ENCODE measurements around the gene ELOVL2.

ELOVL2 gene

DNA sequence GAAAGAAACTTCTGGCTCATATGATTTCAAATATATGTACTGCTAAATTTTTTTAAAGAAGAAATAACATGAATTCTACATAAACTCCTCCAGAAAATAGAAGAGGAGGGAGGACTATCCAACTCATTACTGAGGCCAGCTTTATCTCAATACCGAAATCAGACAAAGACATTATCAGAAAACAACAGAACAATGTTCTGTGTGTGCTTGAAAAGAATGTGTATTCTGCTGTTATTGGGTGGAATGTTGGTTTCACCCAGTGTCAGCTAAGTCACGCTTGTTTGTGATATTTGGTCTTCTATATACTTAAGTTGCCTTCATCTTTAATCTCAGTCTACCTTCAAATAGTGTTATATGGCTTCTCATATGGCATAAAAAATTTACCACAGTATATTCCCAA lies 18.6 kb upstream of the ELOVL2 start:
- in situ Hi-C loops (cut with MboI; ENCODE audit: low pct_unique_long_range_greater_than_20kb, low sequenced_read_pairs) = loop anchor here (25.0 kb wide), 1 partner anchor 575 kb away; no protein-coding TSS in a partner anchor
- DNase-seq = no peak

DNA sequence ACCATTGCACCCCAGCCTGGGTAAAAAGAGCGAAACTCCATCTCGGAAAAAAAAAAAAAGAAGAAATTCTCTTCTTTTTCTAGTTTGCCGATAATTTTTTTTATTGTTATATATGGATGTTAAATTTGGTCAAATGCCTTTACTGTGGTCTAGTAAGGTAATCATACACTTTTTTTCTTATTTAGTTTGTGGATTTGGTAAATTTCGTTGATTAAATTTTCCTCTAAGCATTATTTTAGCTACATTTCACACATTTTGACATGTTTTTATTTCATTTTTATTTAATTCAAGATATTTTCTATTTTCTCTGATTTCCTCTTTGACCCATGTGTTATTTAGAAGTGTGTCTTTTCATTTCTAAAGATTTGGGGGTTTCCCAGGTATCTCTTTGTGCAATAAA lies 18.0 kb upstream of the ELOVL2 start:
- in situ Hi-C loops (cut with MboI; ENCODE audit: low pct_unique_long_range_greater_than_20kb, low sequenced_read_pairs) = loop anchor here (25.0 kb wide), 1 partner anchor 575 kb away; no protein-coding TSS in a partner anchor
- no peak for DNase-seq

DNA sequence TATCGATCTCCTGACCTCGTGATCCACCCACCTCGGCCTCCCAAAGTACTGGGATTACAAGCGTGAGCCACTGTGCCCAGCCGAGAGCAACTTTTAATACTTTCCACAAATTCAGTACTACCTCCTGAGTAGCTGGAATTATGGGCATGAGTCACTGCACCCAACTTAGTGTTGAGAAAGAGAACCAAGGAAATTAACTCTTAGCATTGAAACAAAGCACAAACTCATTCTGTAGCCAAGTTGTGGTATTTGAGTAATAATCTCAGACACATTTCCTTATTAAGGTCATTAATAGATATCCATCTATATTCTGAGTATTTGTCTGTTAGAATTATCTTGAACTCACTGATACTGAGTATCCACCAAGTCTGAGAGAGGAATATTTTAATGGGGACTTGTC lies 14.3 kb upstream of the ELOVL2 start:
- no peak for DNase-seq
- in situ Hi-C loops (cut with MboI; ENCODE audit: low pct_unique_long_range_greater_than_20kb, low sequenced_read_pairs) = loop anchor here (25.0 kb wide), 1 partner anchor 571 kb away; no protein-coding TSS in a partner anchor

DNA sequence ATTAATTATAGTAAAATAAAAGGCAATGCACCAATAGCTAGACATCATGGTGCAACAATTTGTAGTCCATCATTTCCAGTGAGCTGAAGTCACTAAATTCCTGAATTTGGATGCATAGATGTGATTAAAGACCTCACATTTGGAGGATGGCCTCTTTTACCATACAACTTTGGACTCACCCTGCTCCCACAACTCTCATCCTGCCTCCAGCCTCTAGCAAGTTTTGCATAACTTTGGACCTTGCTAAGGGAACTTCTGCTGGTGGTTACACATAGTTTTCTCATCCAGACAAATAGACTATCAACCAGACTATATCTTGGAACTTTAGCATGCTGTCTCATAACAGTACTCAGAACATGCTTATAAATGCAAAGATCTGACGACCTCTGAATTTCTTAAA lies 12.8 kb upstream of the ELOVL2 start:
- in situ Hi-C loops (cut with MboI; ENCODE audit: low pct_unique_long_range_greater_than_20kb, low sequenced_read_pairs) = loop anchor here (25.0 kb wide), 1 partner anchor 570 kb away; no protein-coding TSS in a partner anchor
- no peak for DNase-seq

DNA sequence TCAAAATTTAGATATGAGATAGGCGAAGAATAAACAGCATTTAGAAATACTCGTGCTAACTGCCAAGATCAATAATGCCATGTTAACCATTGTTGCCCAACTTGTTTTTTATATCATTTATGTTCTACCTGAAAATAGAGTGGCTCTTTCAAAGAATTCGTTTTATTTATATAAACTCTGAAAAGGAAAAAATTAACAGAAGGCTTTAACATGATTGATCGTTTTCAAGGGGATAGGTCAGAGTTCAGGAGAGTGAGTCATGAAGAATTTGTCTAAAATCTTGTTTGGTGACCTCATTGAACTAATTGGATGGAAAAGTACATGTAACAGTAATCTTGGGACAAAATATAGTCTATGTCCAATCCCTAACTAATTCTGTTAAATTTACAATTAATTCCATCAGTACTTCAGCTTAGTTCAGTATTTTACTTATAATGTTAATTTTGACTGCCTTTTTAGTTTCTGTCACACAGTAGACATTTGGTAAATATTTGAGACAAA lies 11.1 kb upstream of the ELOVL2 start:
- in situ Hi-C loops (cut with MboI; ENCODE audit: low pct_unique_long_range_greater_than_20kb, low sequenced_read_pairs) = loop anchor here (25.0 kb wide), 1 partner anchor 568 kb away; no protein-coding TSS in a partner anchor
- no peak for DNase-seq

DNA sequence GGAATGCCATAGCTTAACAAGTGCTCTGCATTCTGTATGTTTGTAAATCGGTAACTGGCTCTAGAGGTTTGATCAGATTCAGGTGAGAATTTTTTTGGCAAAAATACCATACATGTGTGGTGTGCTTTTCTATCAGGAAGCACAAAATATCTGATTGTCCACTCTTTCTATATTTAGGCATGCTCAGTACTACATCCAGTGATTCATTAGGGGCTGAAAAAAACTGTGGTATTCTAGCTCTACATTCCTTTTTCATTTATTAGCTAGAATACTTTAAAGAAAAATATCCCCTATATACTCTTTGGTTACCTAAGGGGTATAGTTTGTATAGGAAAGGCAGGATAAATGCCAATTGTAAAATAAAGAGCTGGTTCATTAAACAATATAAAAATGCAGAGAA lies 10.6 kb upstream of the ELOVL2 start:
- no peak for DNase-seq
- in situ Hi-C loops (cut with MboI; ENCODE audit: low pct_unique_long_range_greater_than_20kb, low sequenced_read_pairs) = loop anchor here (25.0 kb wide), 1 partner anchor 567 kb away; no protein-coding TSS in a partner anchor

DNA sequence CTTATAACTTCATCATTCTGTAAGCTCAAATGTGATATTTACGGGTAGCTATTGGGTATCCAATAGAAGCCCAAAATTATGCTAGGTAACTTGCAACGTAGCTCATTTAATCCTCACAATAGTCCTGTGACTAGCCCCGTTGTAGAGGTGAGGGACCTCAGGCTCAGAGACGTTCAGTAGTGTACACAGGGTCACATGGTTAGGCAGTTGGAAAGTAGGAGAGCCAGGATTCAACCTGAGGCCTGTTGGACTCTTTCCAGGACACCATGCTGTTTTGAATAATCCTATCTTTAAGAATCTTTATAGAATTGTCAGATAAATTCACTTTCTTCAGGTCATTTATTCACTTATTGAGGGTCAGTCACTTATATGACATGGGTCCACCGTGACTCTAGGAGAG lies 9.2 kb upstream of the ELOVL2 start:
- in situ Hi-C loops (cut with MboI; ENCODE audit: low pct_unique_long_range_greater_than_20kb, low sequenced_read_pairs) = loop anchor here (25.0 kb wide), 1 partner anchor 566 kb away; no protein-coding TSS in a partner anchor
- DNase-seq = no peak

DNA sequence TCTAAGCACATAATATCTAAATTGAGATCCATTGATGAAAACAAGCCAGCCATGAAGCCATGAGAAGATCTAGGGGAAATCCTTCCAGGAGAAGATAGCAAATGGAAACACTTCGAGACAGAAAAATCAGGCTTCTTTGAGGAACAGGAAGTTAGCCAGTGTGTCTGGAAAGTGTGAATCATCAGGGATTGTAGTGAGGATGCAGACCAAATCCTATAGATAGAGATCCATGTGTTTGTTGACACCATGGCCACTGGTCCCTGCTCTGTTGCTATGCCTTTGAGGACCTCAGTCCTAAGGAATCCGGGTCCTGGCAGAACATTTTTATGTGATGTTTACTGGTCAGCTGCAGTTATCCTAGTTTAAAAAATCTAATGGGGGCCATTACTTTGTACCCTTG lies 6.6 kb upstream of the ELOVL2 start:
- in situ Hi-C loops (cut with MboI; ENCODE audit: low pct_unique_long_range_greater_than_20kb, low sequenced_read_pairs) = loop anchor here (25.0 kb wide), 1 partner anchor 563 kb away; no protein-coding TSS in a partner anchor
- peak; percentile 37 for DNase-seq

DNA sequence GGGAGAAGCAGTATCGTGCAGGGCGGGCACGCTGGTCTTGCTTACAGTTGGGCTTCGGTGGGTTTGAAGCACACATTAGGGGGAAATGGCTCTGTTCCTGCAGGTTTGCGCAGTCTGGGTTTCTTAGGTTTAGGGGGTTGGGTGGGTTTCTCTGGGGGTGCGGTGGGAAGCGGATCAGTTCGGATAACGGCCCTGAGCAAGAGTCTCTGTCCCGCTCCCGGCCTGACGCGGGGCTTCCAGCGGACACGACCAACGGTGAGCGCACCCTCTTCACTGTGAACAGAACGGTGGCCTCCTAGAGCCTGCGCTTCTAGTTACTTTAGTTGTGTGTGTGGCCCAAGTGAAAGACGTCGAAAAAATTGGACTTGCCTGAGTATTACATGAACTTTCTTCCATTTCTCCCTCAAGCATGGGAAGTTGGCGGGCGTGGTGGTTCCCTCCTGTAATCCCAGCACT lies 635 bp upstream of the ELOVL2 start:
- in situ Hi-C loops (cut with MboI; ENCODE audit: low pct_unique_long_range_greater_than_20kb, low sequenced_read_pairs) = no loop called here
- DNase-seq = no peak

DNA sequence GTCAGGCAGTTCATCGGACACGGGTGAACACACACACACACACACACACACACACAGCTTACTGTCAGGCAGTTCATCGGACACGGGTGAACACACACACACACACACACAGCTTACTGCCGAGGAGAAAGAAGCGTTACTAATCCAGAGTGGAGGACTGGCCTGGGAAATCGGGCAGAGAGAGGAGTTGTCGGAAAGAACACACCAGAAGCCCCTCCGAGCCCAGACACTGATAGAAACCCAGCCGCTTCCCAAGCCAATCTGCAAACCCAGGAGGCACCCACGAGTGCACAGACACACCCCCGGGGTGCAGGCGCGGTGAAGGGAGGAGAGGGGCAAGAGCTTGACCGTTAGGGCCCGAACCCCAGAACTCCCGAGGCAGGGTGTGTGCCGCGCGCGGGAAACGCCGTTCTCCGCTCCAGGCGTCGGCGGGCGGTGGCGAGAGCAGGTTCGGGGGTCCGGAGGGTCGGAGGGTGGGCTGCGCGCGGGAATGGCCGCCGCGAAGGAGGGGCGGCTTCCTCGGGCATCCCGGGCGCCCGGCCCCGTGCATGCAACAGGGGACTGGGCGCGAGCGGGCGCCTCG lies 636 bp downstream of the ELOVL2 start:
- DNase-seq = no peak
- in situ Hi-C loops (cut with MboI; ENCODE audit: low pct_unique_long_range_greater_than_20kb, low sequenced_read_pairs) = no loop called here

DNA sequence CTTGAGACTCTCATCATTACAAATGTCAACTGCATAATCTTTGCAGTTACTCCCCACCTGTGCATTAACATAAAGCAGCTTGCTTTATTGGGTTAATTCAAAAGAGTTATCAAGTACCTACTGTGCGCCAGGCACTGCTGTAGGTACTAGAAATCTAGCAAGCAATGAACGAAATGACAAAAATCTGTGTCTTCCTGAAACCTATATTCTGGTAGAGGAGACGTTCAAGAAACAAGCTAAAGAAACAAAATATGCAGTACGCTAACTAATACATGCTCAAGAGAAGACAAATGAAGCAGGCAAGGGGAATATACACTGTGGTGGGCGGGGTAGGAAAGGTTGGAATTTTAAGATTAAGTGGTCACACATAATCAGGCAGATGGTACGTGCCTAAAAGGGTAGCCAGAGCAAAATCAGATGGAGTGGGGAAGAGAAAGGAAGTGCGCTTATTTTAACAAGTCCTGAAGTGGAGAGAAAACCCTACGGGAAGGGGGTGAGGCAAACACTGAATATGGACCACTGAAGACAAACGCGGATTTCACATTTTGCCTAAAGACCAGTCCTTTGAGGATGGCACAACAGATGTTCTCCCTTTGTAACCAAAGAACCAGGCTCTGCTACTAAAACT lies 1.2 kb downstream of the ELOVL2 start:
- DNase-seq = peak; percentile 57
- in situ Hi-C loops (cut with MboI; ENCODE audit: low pct_unique_long_range_greater_than_20kb, low sequenced_read_pairs) = no loop called here

DNA sequence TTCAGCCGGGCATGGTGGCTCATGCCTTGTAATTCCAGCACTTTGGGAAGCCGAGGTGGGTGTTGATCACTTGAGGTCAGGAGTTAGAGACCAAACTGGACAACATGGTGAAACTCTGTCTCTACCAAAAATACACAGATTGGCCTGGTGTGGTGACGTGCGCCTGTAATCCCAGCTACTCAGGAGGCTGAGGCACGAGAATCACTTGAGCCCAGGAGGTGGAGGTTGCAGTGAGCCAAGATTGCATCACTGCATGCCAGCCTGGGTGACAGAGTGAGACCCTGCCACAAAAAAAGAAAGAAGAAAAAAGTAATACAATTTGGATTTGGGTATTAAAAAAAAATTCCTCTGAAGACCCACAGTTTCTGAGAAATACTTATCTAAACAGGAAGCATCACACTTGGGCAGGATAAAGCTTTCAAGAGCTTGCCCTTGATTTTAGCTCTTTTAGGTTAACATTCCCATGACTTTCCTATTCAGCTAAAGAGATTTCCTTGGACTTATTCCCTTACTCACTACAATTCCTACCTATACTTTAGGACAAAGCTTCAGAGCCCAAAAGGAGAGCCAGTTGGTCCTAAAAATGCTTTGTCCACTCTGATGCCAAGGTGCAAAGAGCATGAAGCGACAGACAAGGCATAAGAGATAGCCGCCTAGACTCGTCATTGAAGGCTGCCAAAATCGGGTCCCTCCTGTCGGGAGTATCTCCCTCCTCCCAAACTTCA lies 1.9 kb downstream of the ELOVL2 start:
- in situ Hi-C loops (cut with MboI; ENCODE audit: low pct_unique_long_range_greater_than_20kb, low sequenced_read_pairs) = no loop called here
- DNase-seq = peak; percentile 20

DNA sequence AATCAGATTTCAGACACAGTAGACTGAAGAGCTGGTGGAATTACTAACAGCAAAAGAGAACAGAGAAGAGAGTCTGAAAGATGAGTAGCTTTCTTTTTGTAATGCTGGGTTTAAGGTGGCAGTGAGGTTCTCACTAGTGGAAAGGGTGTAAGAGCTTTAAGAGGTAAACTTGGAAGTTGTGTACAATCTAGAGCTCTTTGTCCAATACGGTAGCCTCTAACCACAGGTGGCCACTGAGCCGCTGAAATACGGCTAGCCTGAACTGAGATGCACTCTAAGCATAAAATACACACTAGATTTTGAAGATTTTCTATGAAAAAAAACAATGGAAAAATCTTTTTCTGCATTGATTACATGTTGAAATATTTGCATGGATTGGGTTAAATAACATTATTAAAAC lies 4.0 kb downstream of the ELOVL2 start:
- in situ Hi-C loops (cut with MboI; ENCODE audit: low pct_unique_long_range_greater_than_20kb, low sequenced_read_pairs) = no loop called here
- no peak for DNase-seq

DNA sequence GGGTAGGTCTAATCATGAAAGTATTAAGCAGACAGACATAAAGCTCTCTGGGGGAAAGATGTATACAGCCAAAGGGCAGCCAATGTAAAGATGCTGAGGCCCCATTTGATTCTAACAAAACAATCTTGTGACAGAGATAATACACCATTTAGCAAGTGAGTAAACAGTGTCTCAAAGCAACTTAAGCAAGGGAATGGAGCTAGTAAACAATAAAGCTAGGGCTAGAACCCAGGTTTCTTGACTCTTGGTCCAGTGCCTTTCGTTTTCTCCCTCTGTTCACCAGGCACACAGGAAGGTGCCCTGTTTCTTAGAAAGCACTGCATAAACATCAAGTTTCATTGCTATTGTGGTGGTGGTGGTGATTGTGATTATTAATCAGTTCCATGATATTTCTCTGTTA lies 5.1 kb downstream of the ELOVL2 start:
- in situ Hi-C loops (cut with MboI; ENCODE audit: low pct_unique_long_range_greater_than_20kb, low sequenced_read_pairs) = no loop called here
- no peak for DNase-seq

DNA sequence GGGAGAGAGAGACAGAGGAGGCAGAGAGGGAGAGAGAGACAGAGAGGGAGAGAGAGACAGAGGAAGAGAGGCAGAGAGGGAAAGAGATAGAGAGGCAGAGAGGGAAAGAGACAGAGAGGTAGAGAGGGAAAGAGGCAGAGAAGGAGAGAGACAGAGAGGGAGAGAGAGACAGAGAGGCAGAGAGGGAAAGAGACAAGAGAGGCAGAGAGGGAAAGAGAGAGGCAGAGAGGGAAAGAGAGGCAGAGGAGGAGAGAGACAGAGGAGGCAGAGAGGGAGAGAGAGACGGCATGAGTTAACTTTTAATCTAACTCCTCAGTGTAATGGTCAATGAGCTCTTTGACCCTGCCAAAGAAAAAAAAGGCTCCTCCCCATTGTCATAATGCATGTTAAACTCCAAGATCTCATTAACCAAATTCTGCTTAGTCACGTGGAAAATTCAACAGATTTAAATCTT lies 7.1 kb downstream of the ELOVL2 start:
- no peak for DNase-seq
- in situ Hi-C loops (cut with MboI; ENCODE audit: low pct_unique_long_range_greater_than_20kb, low sequenced_read_pairs) = no loop called here

DNA sequence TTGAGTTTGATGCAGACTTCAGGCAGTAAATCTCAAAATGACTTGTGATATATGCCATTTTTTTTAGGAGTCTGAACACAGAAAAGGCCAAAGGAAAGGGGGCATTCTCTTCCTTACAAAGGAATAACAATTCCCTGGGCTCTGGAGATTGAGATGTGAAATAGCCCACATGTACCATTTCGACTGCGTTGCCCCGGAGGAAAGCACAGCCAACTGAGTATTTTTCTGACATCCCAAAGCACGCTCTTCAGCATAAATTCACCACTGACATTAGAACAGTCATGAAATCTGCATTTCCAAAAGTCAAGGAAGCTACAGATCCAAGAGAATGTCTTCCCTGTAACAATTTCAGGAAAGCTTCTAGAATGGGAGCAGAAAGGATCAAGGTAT lies 7.8 kb downstream of the ELOVL2 start:
- DNase-seq = no peak
- in situ Hi-C loops (cut with MboI; ENCODE audit: low pct_unique_long_range_greater_than_20kb, low sequenced_read_pairs) = no loop called here

DNA sequence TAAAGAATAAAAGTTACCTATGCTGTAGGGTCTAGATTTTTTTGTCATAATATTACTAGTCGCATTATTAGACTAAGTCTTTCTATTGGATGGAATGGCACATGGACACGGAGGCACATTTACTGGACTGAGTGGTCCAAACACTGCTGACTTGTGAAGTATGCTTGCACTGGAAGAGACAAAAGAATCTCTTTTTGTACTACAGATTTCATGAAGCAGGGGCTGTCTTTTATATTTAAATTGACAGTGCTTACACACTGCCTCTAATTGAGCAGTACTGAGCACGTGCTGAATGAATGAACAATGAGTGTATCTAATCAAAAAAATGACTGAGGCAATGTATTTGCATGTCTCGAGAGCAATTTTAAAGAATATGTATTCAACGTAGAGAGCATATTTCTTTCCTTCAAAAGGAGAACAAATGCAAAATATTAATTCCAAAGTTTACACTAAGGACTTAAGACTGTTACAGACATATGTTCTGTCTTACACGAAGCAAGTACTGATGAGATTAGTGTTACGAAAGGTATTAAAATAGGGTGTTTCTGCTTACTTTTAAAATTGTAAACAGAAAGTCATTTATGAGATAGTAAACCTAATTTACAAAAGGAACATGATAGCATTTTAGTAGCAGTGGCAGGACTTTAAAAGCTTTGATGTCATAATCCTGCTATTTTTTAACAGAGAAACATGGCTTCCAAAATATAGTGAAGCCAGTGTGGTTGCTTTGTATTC lies 8.3 kb downstream of the ELOVL2 start:
- DNase-seq = no peak
- in situ Hi-C loops (cut with MboI; ENCODE audit: low pct_unique_long_range_greater_than_20kb, low sequenced_read_pairs) = no loop called here

DNA sequence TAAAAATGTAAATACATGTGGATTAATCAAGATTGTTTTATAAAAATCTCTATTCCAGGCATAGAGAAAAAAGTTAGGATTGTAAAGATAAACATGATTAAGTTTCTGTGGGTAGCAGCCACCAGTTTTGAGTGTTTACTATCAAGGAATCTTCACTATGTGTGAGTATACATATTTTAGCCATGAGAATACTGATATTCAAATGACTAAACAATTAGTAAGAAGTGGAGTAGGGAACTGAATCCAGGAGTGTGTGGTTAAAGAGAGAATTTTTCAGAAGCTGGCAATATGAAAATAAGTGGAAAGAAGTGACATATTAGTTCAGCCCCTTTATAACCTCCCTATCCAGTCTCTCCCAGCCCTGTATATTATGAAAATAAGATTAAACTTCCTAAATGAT lies 10.3 kb downstream of the ELOVL2 start:
- no peak for DNase-seq
- in situ Hi-C loops (cut with MboI; ENCODE audit: low pct_unique_long_range_greater_than_20kb, low sequenced_read_pairs) = no loop called here

DNA sequence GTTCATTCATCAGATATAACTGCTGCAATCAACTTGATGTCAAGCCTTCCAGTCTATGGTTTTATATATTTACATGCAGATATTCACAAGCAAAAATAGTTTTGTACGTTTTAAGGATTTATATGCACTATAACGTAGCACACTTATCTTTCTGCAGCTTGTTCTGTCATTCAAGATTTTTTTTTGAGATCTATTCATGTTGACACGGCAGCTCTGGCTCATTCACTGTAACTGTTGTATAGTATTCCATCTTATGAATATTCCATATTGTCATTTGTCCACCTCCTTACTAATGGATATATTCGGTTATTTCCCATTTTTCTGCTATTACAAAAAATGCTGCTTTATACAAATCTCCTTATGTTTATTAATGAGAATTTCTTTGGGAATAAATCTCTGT lies 13.2 kb downstream of the ELOVL2 start:
- in situ Hi-C loops (cut with MboI; ENCODE audit: low pct_unique_long_range_greater_than_20kb, low sequenced_read_pairs) = no loop called here
- no peak for DNase-seq
